ENCODE measurements around the gene YPEL4. TPM values are rescaled to one million over a fixed set of nuclear protein-coding genes. Genes with fewer than 3 reads are reported as not detected.

The YPEL4 gene
- polyA plus RNA-seq, 5 donors: 4.2 to 8.0 (median 6.5) TPM

Other genes with a start within 250 kb of the YPEL4 start
- 10 to 100 TPM; 36.9 to 47.7 (median 39.3) TPM for gene SLC43A3, start 222.8 kb downstream of the YPEL4 start, polyA plus RNA-seq (ENCODE audit: insufficient read depth in 1 of 5, insufficient read length in 5 of 5, low replicate concordance in 1 of 5)
- 1 to 10 TPM; 1.3 to 4.5 (median 1.6) TPM for gene RTN4RL2, start 189.4 kb downstream of the YPEL4 start, polyA plus RNA-seq (ENCODE audit: insufficient read depth in 1 of 5, insufficient read length in 5 of 5, low replicate concordance in 1 of 5)
- gene SLC43A1, start 134.2 kb downstream of the YPEL4 start, polyA plus RNA-seq (ENCODE audit: insufficient read depth in 1 of 5, insufficient read length in 5 of 5, low replicate concordance in 1 of 5): 10 to 100 TPM; 11.6 to 18.5 (median 16.7) TPM
- 10 to 100 TPM; 33.3 to 42.0 (median 39.0) TPM for gene TIMM10, start 119.2 kb downstream of the YPEL4 start, polyA plus RNA-seq (ENCODE audit: insufficient read depth in 1 of 5, insufficient read length in 5 of 5, low replicate concordance in 1 of 5)
- gene SMTNL1, start 112.3 kb downstream of the YPEL4 start, polyA plus RNA-seq (ENCODE audit: insufficient read depth in 1 of 5, insufficient read length in 5 of 5, low replicate concordance in 1 of 5): 1 to 10 TPM in 1 of 5 donors, under 1 TPM in 4; 0.48 to 9.2 (median 0.59) TPM
- 10 to 100 TPM; 59.0 to 78.7 (median 60.9) TPM for gene UBE2L6, start 82.2 kb downstream of the YPEL4 start, polyA plus RNA-seq (ENCODE audit: insufficient read depth in 1 of 5, insufficient read length in 5 of 5, low replicate concordance in 1 of 5)
- 100 to 1,000 TPM; 172 to 210 (median 183) TPM for gene SERPING1, start 52.2 kb downstream of the YPEL4 start, polyA plus RNA-seq (ENCODE audit: insufficient read depth in 1 of 5, insufficient read length in 5 of 5, low replicate concordance in 1 of 5)
- gene CLP1, start 7.8 kb upstream of the YPEL4 start, polyA plus RNA-seq (ENCODE audit: insufficient read depth in 1 of 5, insufficient read length in 5 of 5, low replicate concordance in 1 of 5): 10 to 100 TPM; 12.1 to 16.0 (median 12.8) TPM
- gene ZDHHC5, start 18.2 kb upstream of the YPEL4 start, polyA plus RNA-seq (ENCODE audit: insufficient read depth in 1 of 5, insufficient read length in 5 of 5, low replicate concordance in 1 of 5): 10 to 100 TPM; 38.9 to 44.5 (median 39.2) TPM
- 10 to 100 TPM; 14.3 to 22.5 (median 17.5) TPM for gene MED19, start 62.3 kb upstream of the YPEL4 start, polyA plus RNA-seq (ENCODE audit: insufficient read depth in 1 of 5, insufficient read length in 5 of 5, low replicate concordance in 1 of 5)
- 10 to 100 TPM; 94.4 to 98.6 (median 98.4) TPM for gene TMX2, start 62.7 kb upstream of the YPEL4 start, polyA plus RNA-seq (ENCODE audit: insufficient read depth in 1 of 5, insufficient read length in 5 of 5, low replicate concordance in 1 of 5)
- gene SELENOH, start 91.6 kb upstream of the YPEL4 start, polyA plus RNA-seq (ENCODE audit: insufficient read depth in 1 of 5, insufficient read length in 5 of 5, low replicate concordance in 1 of 5): 100 to 1,000 TPM in 4 of 5 donors, 10 to 100 TPM in 1; 94.9 to 160 (median 119) TPM
- under 1 TPM; 0.24 to 0.48 (median 0.30) TPM for gene BTBD18, start 101.9 kb upstream of the YPEL4 start, polyA plus RNA-seq (ENCODE audit: insufficient read depth in 1 of 5, insufficient read length in 5 of 5, low replicate concordance in 1 of 5)
- gene CTNND1, start 111.9 kb upstream of the YPEL4 start, polyA plus RNA-seq (ENCODE audit: insufficient read depth in 1 of 5, insufficient read length in 5 of 5, low replicate concordance in 1 of 5): 100 to 1,000 TPM; 207 to 286 (median 258) TPM

Data from right lung (tissue), 5 donors.